H1 (cell line): ENCODE measurements around the gene ASXL3. TPM values are rescaled to one million over a fixed set of nuclear protein-coding genes. Genes with fewer than 3 reads are reported as not detected.

Experiments
- CTCF ChIA-PET: fragments of 300-600 bp; sonication (Branson Sonifier 250); formaldehyde crosslinking; loops from one replicate; lab custom pipeline; 2021; ENCODE audit not compliant: partially characterized antibody; lab: Charles Lee
- POLR2A ChIA-PET: fragments of 300-600 bp; sonication (Branson Sonifier 250); formaldehyde crosslinking; loops from one replicate; lab custom pipeline; 2021; ENCODE audit warnings: inconsistent platforms; ENCODE audit not compliant: partially characterized antibody; lab: Charles Lee
- DNase-seq, 2 experiments: peaks; one replicate each; pipeline versions ENCODE4 v3.0.0 to v3.0.0-alpha.2; 2010 to 2022; ENCODE audit warnings: low spot score in 2 of 2, low read depth in 1 of 2, mixed read lengths in 1 of 2
- FAIRE-seq: peaks from 2 replicates; lab custom pipeline; 2011; peaks lifted over from hg19 to GRCh38; lab: Jason Lieb, UNC
- H2AFZ ChIP-seq: 2 replicates; pipeline ENCODE4 v1.8.1; 2012; ENCODE audit warnings: low read length, inconsistent platforms
- H2AK5ac ChIP-seq: 2 replicates; pipeline ENCODE4 v1.6.1; 2013; ENCODE audit warnings: low read depth, low read length
- H2BK120ac ChIP-seq: replicated peaks from 2 replicates; pipeline ENCODE3; 2013; ENCODE audit warnings: low read depth, low read length, inconsistent platforms
- H2BK12ac ChIP-seq: 2 replicates; pipeline ENCODE4 v1.6.1; 2013; ENCODE audit warnings: low read depth, low read length
- H2BK15ac ChIP-seq: 2 replicates; pipeline ENCODE4 v1.6.1; 2013; ENCODE audit warnings: low read length
- H2BK20ac ChIP-seq: 2 replicates; pipeline ENCODE4 v1.6.1; 2013; ENCODE audit warnings: low read length
- H2BK5ac ChIP-seq: 2 replicates; pipeline ENCODE4 v1.6.1; 2013; ENCODE audit warnings: low read depth, low read length
- H3K14ac ChIP-seq: 2 replicates; pipeline ENCODE4 v1.6.1; 2013; ENCODE audit warnings: inconsistent platforms; ENCODE audit not compliant: insufficient read length
- H3K18ac ChIP-seq: 2 replicates; pipeline ENCODE4 v1.6.1; 2013; ENCODE audit warnings: low read length; ENCODE audit errors: extremely low read depth
- H3K23ac ChIP-seq: 2 replicates; pipeline ENCODE4 v1.6.1; 2013; ENCODE audit warnings: inconsistent platforms; ENCODE audit not compliant: insufficient read length
- H3K23me2 ChIP-seq: 2 replicates; pipeline ENCODE4 v1.6.1; 2013; ENCODE audit warnings: low read depth, low read length
- H3K27ac ChIP-seq: 2 replicates; pipeline ENCODE4 v1.6.1; 2011; ENCODE audit warnings: low read depth, low read length, inconsistent platforms
- H3K27me3 ChIP-seq, 4 experiments: replicated peaks in 1 of 4; 1 replicate in 1 of 4; 2 replicates in 3 of 4; pipeline versions ENCODE4 v1.6.1 to v1.8.1; 2011 to 2013; ENCODE audit warnings: low read length in 3 of 4, mild to moderate bottlenecking in 3 of 4, inconsistent platforms in 2 of 4, mixed read lengths in 2 of 4, moderate library complexity in 1 of 4; ENCODE audit not compliant: control insufficient read depth in 3 of 4, insufficient read depth in 3 of 4; ENCODE audit errors: extremely low read depth in 1 of 4
- H3K36me3 ChIP-seq, 4 experiments: 2 replicates each; pipeline versions ENCODE4 v1.6.1 to v1.8.1; 2011 to 2013; ENCODE audit warnings: mild to moderate bottlenecking in 4 of 4, low read length in 3 of 4, moderate library complexity in 2 of 4, control low read depth in 1 of 4, inconsistent platforms in 1 of 4; ENCODE audit not compliant: insufficient read depth in 4 of 4, control insufficient read depth in 2 of 4
- H3K4ac ChIP-seq: replicated peaks from 2 replicates; pipeline ENCODE3; 2013; ENCODE audit warnings: low read length, low read depth, mixed read lengths, inconsistent platforms; ENCODE audit not compliant: insufficient read length
- H3K4me1 ChIP-seq, 4 experiments: replicated peaks in 1 of 4; 1 replicate in 1 of 4; 2 replicates in 3 of 4; pipeline versions ENCODE4 v1.6.1 to v1.8.1; 2011 to 2013; ENCODE audit warnings: low read length in 3 of 4, inconsistent platforms in 2 of 4, mixed read lengths in 1 of 4; ENCODE audit not compliant: insufficient read depth in 4 of 4, control insufficient read depth in 3 of 4
- H3K4me2 ChIP-seq, 2 experiments: 2 replicates each; pipeline versions ENCODE4 v1.6.1 to v1.8.1; 2011 to 2013; ENCODE audit warnings: low read depth in 2 of 2, low read length in 2 of 2, control low read depth in 1 of 2, inconsistent platforms in 1 of 2, mild to moderate bottlenecking in 1 of 2; ENCODE audit not compliant: insufficient read depth in 1 of 2
- H3K4me3 ChIP-seq, 4 experiments: fragments of 200-600, 300-600 bp in 1 of 4; sonication (generic), shearing (Covaris generic), sonication (Bioruptor Twin) in 1 of 4; 2 replicates each; pipeline versions ENCODE4 v1.5.1 to v1.8.1; 2011 to 2016; ENCODE audit warnings: low read length in 4 of 4, low read depth in 3 of 4, control low read depth in 2 of 4, inconsistent platforms in 2 of 4, mild to moderate bottlenecking in 2 of 4, mixed read lengths in 1 of 4, moderate library complexity in 1 of 4; ENCODE audit not compliant: insufficient read depth in 2 of 4; ENCODE audit errors: extremely low read depth in 1 of 4
- H3K56ac ChIP-seq: replicated peaks from 2 replicates; pipeline ENCODE3; 2013; ENCODE audit warnings: low read depth, mild to moderate bottlenecking, mixed read lengths, low read length, inconsistent platforms; ENCODE audit not compliant: insufficient read length
- H3K79me1 ChIP-seq: 2 replicates; pipeline ENCODE4 v1.6.1; 2013; ENCODE audit warnings: low read depth, low read length, control low read depth
- H3K79me2 ChIP-seq, 2 experiments: 2 replicates each; pipeline versions ENCODE4 v1.6.1 to v1.8.1; 2012 to 2013; ENCODE audit warnings: low read length in 2 of 2, mild to moderate bottlenecking in 2 of 2, inconsistent platforms in 1 of 2; ENCODE audit not compliant: insufficient read depth in 2 of 2, control insufficient read depth in 1 of 2
- H3K9ac ChIP-seq, 4 experiments: replicated peaks in 1 of 4; 1 replicate in 1 of 4; 2 replicates in 3 of 4; pipeline versions ENCODE4 v1.6.1 to v1.8.1; 2011 to 2013; ENCODE audit warnings: low read depth in 3 of 4, low read length in 3 of 4, control low read depth in 2 of 4, mild to moderate bottlenecking in 2 of 4, moderate library complexity in 2 of 4, inconsistent platforms in 1 of 4; ENCODE audit errors: extremely low read depth in 1 of 4
- H3K9me3 ChIP-seq, 2 experiments: 2 replicates each; pipeline versions ENCODE4 v1.6.1 to v1.8.1; 2012 to 2013; ENCODE audit warnings: mild to moderate bottlenecking in 2 of 2, moderate library complexity in 2 of 2, control low read depth in 1 of 2, inconsistent platforms in 1 of 2, low read depth in 1 of 2, low read length in 1 of 2, mixed read lengths in 1 of 2; ENCODE audit not compliant: insufficient read depth in 2 of 2
- H4K20me1 ChIP-seq, 2 experiments: replicated peaks in 1 of 2; 2 replicates each; pipeline versions ENCODE3 to v1.8.1; 2011 to 2013; ENCODE audit warnings: inconsistent platforms in 2 of 2, low read length in 2 of 2, mild to moderate bottlenecking in 1 of 2; ENCODE audit not compliant: insufficient read depth in 2 of 2, control insufficient read depth in 1 of 2
- H4K5ac ChIP-seq: 2 replicates; pipeline ENCODE4 v1.6.1; 2013; ENCODE audit warnings: low read length, low read depth, mixed read lengths, inconsistent platforms; ENCODE audit not compliant: insufficient read length
- H4K8ac ChIP-seq: 2 replicates; pipeline ENCODE4 v1.8.0; 2013; ENCODE audit warnings: mild to moderate bottlenecking, moderate library complexity, low read length, inconsistent platforms; ENCODE audit not compliant: insufficient read depth; ENCODE audit errors: extremely low read depth
- H4K91ac ChIP-seq: replicated peaks from 2 replicates; pipeline ENCODE3; 2013; ENCODE audit warnings: low read length, mixed read lengths, inconsistent platforms; ENCODE audit not compliant: insufficient read length
- ASH2L ChIP-seq: fragments of 200-600, 300-600 bp; sonication (generic); IDR thresholded peaks from one replicate; pipeline ENCODE4 v1.7.1; 2017; ENCODE audit warnings: low read length
- BACH1 ChIP-seq: IDR thresholded peaks from 2 replicates; pipeline ENCODE4 v1.6.1; 2012; ENCODE audit warnings: low read length, improper control_type of control experiment
- EZH2 ChIP-seq: fragments of 200-600 bp; sonication (generic); IDR thresholded peaks from 2 replicates; pipeline ENCODE4 v1.7.1; 2012; ENCODE audit warnings: low read depth, mild to moderate bottlenecking, moderate library complexity, low read length, inconsistent platforms; ENCODE audit not compliant: severe bottlenecking
- KDM4A ChIP-seq: IDR thresholded peaks from one replicate; pipeline ENCODE4 v1.7.1; 2012; ENCODE audit warnings: low read depth, mild to moderate bottlenecking, moderate library complexity, low read length, inconsistent platforms; ENCODE audit not compliant: severe bottlenecking
- MAFK ChIP-seq: IDR thresholded peaks from 2 replicates; pipeline ENCODE4 v1.6.1; 2012; ENCODE audit warnings: low read depth, mild to moderate bottlenecking, improper control_type of control experiment, low read length
- PHF8 ChIP-seq: fragments of 200-600 bp; sonication (generic); conservative IDR thresholded peaks from 2 replicates; pipeline ENCODE4 v1.7.1; 2012; ENCODE audit warnings: low read depth, mild to moderate bottlenecking, inconsistent platforms, low read length, moderate library complexity
- SUZ12 ChIP-seq: fragments of 200-600 bp; sonication (generic); IDR thresholded peaks from 2 replicates; pipeline ENCODE4 v1.6.1; 2012; ENCODE audit warnings: mild to moderate bottlenecking, inconsistent platforms, low read length, moderate library complexity, mixed read lengths
- TEAD4 ChIP-seq: IDR thresholded peaks from 2 replicates; pipeline ENCODE4 v1.6.1; 2012; ENCODE audit warnings: low read depth, low read length, inconsistent platforms, mixed read lengths
- YY1 ChIP-seq: IDR thresholded peaks from 2 replicates; pipeline ENCODE4 v1.6.1; 2011; ENCODE audit warnings: low read depth, mild to moderate bottlenecking, low read length
- WGBS, 2 experiments: shearing (Covaris generic) in 1 of 2; methylation state at CpG; one replicate each; pipeline versions ENCODE4 v1.1.6 to v1.1.7; 2013 to 2015; ENCODE audit warnings: low lambda C conversion rate in 2 of 2, mixed read lengths in 2 of 2, inconsistent platforms in 1 of 2, low coverage in 1 of 2, missing lambda C conversion rate in 1 of 2; ENCODE audit not compliant: insufficient replicate concordance in 2 of 2, insufficient coverage in 1 of 2, insufficient read length in 1 of 2; ENCODE audit errors: extremely low coverage in 1 of 2, missing lambda C conversion rate in 1 of 2; 5-methylcytosine and 5-hydroxymethylcytosine counted together
- polyA plus RNA-seq, 7 experiments: library from polyadenylated mRNA; depleted of rRNA in 3 of 7; stranded (reverse) in 5 of 7; unstranded in 2 of 7; fragments of >200 nt in 5 of 7; fragments of 200-250 nt in 2 of 7; gene quantifications; 1 replicate in 5 of 7; 2 replicates in 1 of 7; 4 replicates in 1 of 7; pipeline versions ENCODE4 v1.2.1 to v1.2.3, GENCODE V29; 2011 to 2013; ENCODE audit warnings: missing spikeins in 2 of 7, mixed read lengths in 2 of 7
- total RNA-seq: library from RNA; stranded (reverse); fragmentation: NEBNext Ultra II Directional; extraction: Animal tissue kit (Norgen Biotek cat#: 25700); gene quantifications from 2 replicates; pipeline ENCODE4 v1.2.1, GENCODE V29; 2021
- TF ChIP-seq, protein P1 (sequence below): IDR thresholded peaks from 2 replicates; pipeline ENCODE4 v1.6.1; 2011; ENCODE audit warnings: low read depth, mild to moderate bottlenecking, low read length; ENCODE audit not compliant: insufficient read depth

ASXL3 gene
- total and polyA plus RNA-seq, 2 of the 8 experiments (the other 6 are each of a cell fraction or from before 2014, with no cell fraction given): 0.08 to 1.3 TPM

GRCh38 chr18:33578518-33579348 is 714 bp downstream of the ASXL3 start:
- Histone ChIP-seq H3K9ac (peak overlapping the region in 3 of 4 experiments; percentile 14 to 83 (median 29); a peak in 5 of 7 replicates), H3K9me3 (no peaks in the 10 kb centered on the region), H3K36me3 (no peaks in the 10 kb centered on the region), H3K23ac (peak overlapping the region; percentile 18), H2BK15ac (peak overlapping the region; percentile 95), H2BK5ac (no peak overlapping the region), H4K5ac (peak overlapping the region; percentile 6), H4K8ac (peak overlapping the region; percentile 77; the same call in 1 of the 2 replicates), H3K4ac (peak overlapping the region; percentile 95), H3K4me2 (peak overlapping the region; percentile 95 to 100), H3K79me2 (no peaks in the 10 kb centered on the region), H3K14ac (no peak overlapping the region), H3K4me3 (peak overlapping the region; percentile 50 to 80 (median 60)), H4K20me1 (peaks cover 0 to 3% of the 10 kb centered on the region in 2 experiments), H2AFZ (0 out of 2 replicates have a peak overlapping the region, but pooled peaks have one; percentile 28), H3K56ac (no peak overlapping the region), H2AK5ac (peak overlapping the region; percentile 96; the same call in 1 of the 2 replicates), H2BK120ac (peak overlapping the region; percentile 69), H3K18ac (no peak overlapping the region), H3K4me1 (peaks cover 3 to 10% (median 6%) of the 10 kb centered on the region in 4 experiments), H2BK20ac (peak overlapping the region; percentile 51; the same call in 1 of the 2 replicates), H3K27ac (no peak overlapping the region), H3K23me2 (peaks cover 10% of the 10 kb centered on the region), H3K79me1 (no peaks in the 10 kb centered on the region), H4K91ac (peak overlapping the region; percentile 76), H2BK12ac (peak overlapping the region; percentile 99), H3K27me3 (peaks cover 2 to 22% (median 15%) of the 10 kb centered on the region in 4 experiments)
- 6% methylated on average over 26 of the region's 80 CpGs; no CpG with 5 or more reads in 1 of the 2 experiments for WGBS, 2 experiments
- ChIA-PET CTCF (interaction anchor here (0.7 kb wide), 1 partner anchor 246 kb away, joined by 3 read pairs; no protein-coding TSS in a partner anchor), POLR2A (no interaction called here)
- DNase-seq (peak in 1 of 2 experiments; percentile 58), FAIRE-seq (peak; percentile 24)
- TF ChIP-seq TEAD4 (peak; percentile 54; the same call in 1 of the 2 replicates), SUZ12 (peak; percentile 71), KDM4A (peak; percentile 35), BACH1 (peak; percentile 10; the same call in 1 of the 2 replicates), EZH2 (peak; percentile 66), YY1 (no peak), ASH2L (peak; percentile 34), PHF8 (0 out of 2 replicates have a peak, but pooled peaks have one; percentile 9), MAFK (no peak)
- TF ChIP-seq, protein P1, sequence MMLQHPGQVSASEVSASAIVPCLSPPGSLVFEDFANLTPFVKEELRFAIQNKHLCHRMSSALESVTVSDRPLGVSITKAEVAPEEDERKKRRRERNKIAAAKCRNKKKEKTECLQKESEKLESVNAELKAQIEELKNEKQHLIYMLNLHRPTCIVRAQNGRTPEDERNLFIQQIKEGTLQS: no peak
